ENCODE measurements around the gene CTPS2.

The CTPS2 gene

GRCh38 chrX:16712548-16713155 lies at the start of gene CTPS2:
Gene CTPS2 (minus strand): TSS chrX:16712669. CDS start chrX:16702902, 9,767 bp downstream.
- no peak for TF ChIP-seq CTCF (IDR thresholded peaks at IDR 0.05)

- no peak for TF ChIP-seq CTCF (IDR thresholded peaks at IDR 0.05)
These were observed 44.3 kb upstream of the CTPS2 start for GRCh38 chrX:16756724-16757123.

- TF ChIP-seq CTCF (IDR thresholded peaks at IDR 0.05): no peak
These were observed 41.5 kb upstream of the CTPS2 start for GRCh38 chrX:16754019-16754418.

GRCh38 chrX:16750136-16750535 lies 37.7 kb upstream of the CTPS2 start:
- no peak for TF ChIP-seq CTCF (IDR thresholded peaks at IDR 0.05)

- TF ChIP-seq CTCF (IDR thresholded peaks at IDR 0.05): no peak
These were observed 36.0 kb upstream of the CTPS2 start for GRCh38 chrX:16748425-16748824.

GRCh38 chrX:16745659-16746058 lies 33.2 kb upstream of the CTPS2 start:
- no peak for TF ChIP-seq CTCF (IDR thresholded peaks at IDR 0.05)

- TF ChIP-seq CTCF (IDR thresholded peaks at IDR 0.05): no peak
These were observed 32.6 kb upstream of the CTPS2 start for GRCh38 chrX:16745102-16745501.
